Smooth muscle cell (in vitro differentiated cells): ENCODE data around the gene ADAMTSL3. TPM values are rescaled to one million over a fixed set of nuclear protein-coding genes. Genes with fewer than 3 reads are reported as not detected.
A peak's percentile ranks its signal among the peaks of the same experiment; 100 is the strongest.

Experiments
- DNase-seq: peaks from one replicate; lab custom pipeline; 2025; ENCODE audit not compliant: unreplicated experiment; lab: John Stamatoyannopoulos, UW
- H2AFZ ChIP-seq: fragments of 200-600 bp; sonication (generic); 2 replicates; pipeline ENCODE4 v1.6.0; 2016; ENCODE audit warnings: antibody characterized with exemption, low read depth, mild to moderate bottlenecking
- H3F3A ChIP-seq: fragments of 200-600 bp; sonication (generic); 2 replicates; pipeline ENCODE4 v1.6.0; 2017; ENCODE audit warnings: antibody characterized with exemption, low read depth
- H3K27ac ChIP-seq: fragments of 200-600 bp; sonication (generic); 2 replicates; pipeline ENCODE4 v1.5.1; 2016; ENCODE audit warnings: low read depth, mild to moderate bottlenecking
- H3K27me3 ChIP-seq: fragments of 200-600 bp; sonication (generic); 2 replicates; pipeline ENCODE4 v1.6.1; 2016; ENCODE audit warnings: low read depth, mild to moderate bottlenecking
- H3K36me3 ChIP-seq: fragments of 200-600 bp; sonication (generic); 2 replicates; pipeline ENCODE4 v1.5.1; 2016; ENCODE audit warnings: low read depth
- H3K4me1 ChIP-seq: fragments of 200-600 bp; sonication (generic); 2 replicates; pipeline ENCODE4 v1.5.1; 2016; ENCODE audit warnings: low read depth
- H3K4me2 ChIP-seq: fragments of 200-600 bp; sonication (generic); 2 replicates; pipeline ENCODE4 v1.6.0; 2016; ENCODE audit warnings: mild to moderate bottlenecking
- H3K4me3 ChIP-seq: fragments of 200-600 bp; sonication (generic); 2 replicates; pipeline ENCODE4 v1.5.1; 2016; ENCODE audit warnings: mild to moderate bottlenecking
- H3K79me2 ChIP-seq: fragments of 200-600 bp; sonication (generic); 2 replicates; pipeline ENCODE4 v1.6.0; 2016; ENCODE audit warnings: low read depth, mild to moderate bottlenecking
- H3K9ac ChIP-seq: fragments of 200-600 bp; sonication (generic); 2 replicates; pipeline ENCODE4 v1.6.0; 2016; ENCODE audit warnings: low read depth
- H3K9me3 ChIP-seq: fragments of 200-600 bp; sonication (generic); replicated peaks from 2 replicates; pipeline ENCODE4 v1.5.1; 2016; ENCODE audit warnings: low read depth
- H4K20me1 ChIP-seq: fragments of 200-600 bp; sonication (generic); 2 replicates; pipeline ENCODE4 v1.6.0; 2016; ENCODE audit warnings: low read depth
- WGBS: methylation state at CpG from one replicate; pipeline ENCODE4 v1.1.7; 2016; ENCODE audit warnings: low lambda C conversion rate; 5-methylcytosine and 5-hydroxymethylcytosine counted together
- polyA plus RNA-seq: library from polyadenylated mRNA; unstranded; fragments of >200 nt; fragmentation: Nextera tagmentation; extraction: Ambion mirVana; gene quantifications from 2 replicates; pipeline ENCODE4 v1.2.1, GENCODE V29; 2016
- total RNA-seq: library from RNA; depleted of rRNA; stranded (reverse); fragments of >200 nt; gene quantifications from 2 replicates; pipeline ENCODE4 v1.2.3, GENCODE V29; 2014
- TF ChIP-seq, protein P1 (sequence below): fragments of 200-600 bp; sonication (generic); IDR thresholded peaks from 2 replicates; pipeline ENCODE4 v1.5.1; 2017; ENCODE audit warnings: borderline replicate concordance, mild to moderate bottlenecking, antibody characterized with exemption; ENCODE audit not compliant: insufficient read depth, poor library complexity, severe bottlenecking

The ADAMTSL3 gene
- total and polyA plus RNA-seq, 2 experiments from 2014 or later, result 0.17 to 0.22 TPM

DNA sequence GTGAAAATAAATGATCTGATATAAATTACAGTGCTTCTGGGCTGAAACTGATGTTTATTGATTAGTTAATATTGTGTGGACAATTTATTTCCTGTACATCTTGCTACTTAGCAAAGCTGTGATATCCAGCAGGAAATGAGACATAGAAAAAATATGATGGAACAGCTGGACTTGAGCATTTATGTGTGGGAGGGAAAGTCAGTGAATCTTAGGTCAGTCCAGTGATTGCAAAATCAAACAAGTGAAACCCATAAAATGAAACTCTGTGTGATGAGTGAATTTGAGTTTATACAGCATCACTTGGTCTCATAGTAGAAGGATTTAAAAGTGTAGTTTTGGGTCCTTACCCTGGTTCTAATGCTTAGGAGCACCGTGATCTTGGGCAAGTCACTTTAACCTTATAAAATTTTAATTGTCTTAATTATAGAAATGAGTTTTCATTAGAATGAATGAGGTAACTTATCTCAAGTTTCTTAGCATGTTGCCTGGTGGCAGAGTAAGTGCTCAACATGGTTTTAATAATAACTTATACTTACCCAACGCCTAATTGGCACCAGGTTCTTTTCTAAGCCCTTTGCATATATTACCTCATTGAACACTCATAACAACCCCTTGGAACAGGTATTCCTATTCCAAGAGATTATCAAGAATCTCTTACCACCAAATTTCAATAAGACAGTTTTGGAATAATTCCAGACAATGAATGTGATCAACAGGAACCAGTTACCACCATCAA, 194.6 kb downstream of the ADAMTSL3 start:
- DNase-seq, result no peak
- Histone ChIP-seq H4K20me1 (no peaks in the 10 kb centered on the region), H3F3A (no peaks in the 10 kb centered on the region), H2AFZ (no peak overlapping the region), H3K4me3 (no peak overlapping the region), H3K4me2 (peak overlapping the region; percentile 25), H3K36me3 (no peaks in the 10 kb centered on the region), H3K27me3 (no peaks in the 10 kb centered on the region), H3K4me1 (no peaks in the 10 kb centered on the region), H3K79me2 (no peaks in the 10 kb centered on the region), H3K9ac (no peak overlapping the region), H3K27ac (peak overlapping the region; percentile 57), H3K9me3 (no peaks in the 10 kb centered on the region)
- WGBS, result 54% methylated on average over 2 of the region's 2 CpGs
- TF ChIP-seq, protein P1, sequence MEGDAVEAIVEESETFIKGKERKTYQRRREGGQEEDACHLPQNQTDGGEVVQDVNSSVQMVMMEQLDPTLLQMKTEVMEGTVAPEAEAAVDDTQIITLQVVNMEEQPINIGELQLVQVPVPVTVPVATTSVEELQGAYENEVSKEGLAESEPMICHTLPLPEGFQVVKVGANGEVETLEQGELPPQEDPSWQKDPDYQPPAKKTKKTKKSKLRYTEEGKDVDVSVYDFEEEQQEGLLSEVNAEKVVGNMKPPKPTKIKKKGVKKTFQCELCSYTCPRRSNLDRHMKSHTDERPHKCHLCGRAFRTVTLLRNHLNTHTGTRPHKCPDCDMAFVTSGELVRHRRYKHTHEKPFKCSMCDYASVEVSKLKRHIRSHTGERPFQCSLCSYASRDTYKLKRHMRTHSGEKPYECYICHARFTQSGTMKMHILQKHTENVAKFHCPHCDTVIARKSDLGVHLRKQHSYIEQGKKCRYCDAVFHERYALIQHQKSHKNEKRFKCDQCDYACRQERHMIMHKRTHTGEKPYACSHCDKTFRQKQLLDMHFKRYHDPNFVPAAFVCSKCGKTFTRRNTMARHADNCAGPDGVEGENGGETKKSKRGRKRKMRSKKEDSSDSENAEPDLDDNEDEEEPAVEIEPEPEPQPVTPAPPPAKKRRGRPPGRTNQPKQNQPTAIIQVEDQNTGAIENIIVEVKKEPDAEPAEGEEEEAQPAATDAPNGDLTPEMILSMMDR, result no peak

DNA sequence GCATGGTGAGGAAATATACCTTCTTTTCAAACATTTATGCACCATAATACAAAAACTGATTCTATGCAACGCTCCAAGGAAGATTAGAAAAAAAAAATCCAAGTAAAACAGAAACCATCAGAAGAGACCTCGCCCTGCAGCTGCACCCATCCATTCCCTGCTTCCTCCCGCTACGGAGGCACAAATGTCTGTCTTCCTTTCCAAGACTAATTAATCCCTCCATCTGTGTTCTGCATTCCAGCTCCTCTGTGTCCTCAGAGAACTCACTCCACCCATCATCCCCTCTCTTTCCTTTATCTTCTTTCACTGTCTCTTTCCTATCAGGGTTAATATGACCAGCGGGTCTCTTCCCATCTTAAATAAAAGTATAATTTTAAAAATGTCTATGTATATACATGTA, 196.1 kb downstream of the ADAMTSL3 start:
- no peak for DNase-seq
- TF ChIP-seq, protein P1, result no peak
- H3K4me3 ChIP-seq, result no peak overlapping the region
- no peaks in the 10 kb centered on the region for H3K9me3 ChIP-seq
- no peaks in the 10 kb centered on the region for H3K36me3 ChIP-seq
- 84% methylated on average over 5 of the region's 5 CpGs for WGBS
- H3K4me1 ChIP-seq, result no peaks in the 10 kb centered on the region
- H3K9ac ChIP-seq, result no peak overlapping the region
- no peaks in the 10 kb centered on the region for H3K79me2 ChIP-seq
- H3K27me3 ChIP-seq, result no peaks in the 10 kb centered on the region
- H3F3A ChIP-seq, result no peaks in the 10 kb centered on the region
- H3K4me2 ChIP-seq, result no peak overlapping the region
- no peaks in the 10 kb centered on the region for H4K20me1 ChIP-seq
- H3K27ac ChIP-seq, result no peak overlapping the region
- no peak overlapping the region for H2AFZ ChIP-seq

DNA sequence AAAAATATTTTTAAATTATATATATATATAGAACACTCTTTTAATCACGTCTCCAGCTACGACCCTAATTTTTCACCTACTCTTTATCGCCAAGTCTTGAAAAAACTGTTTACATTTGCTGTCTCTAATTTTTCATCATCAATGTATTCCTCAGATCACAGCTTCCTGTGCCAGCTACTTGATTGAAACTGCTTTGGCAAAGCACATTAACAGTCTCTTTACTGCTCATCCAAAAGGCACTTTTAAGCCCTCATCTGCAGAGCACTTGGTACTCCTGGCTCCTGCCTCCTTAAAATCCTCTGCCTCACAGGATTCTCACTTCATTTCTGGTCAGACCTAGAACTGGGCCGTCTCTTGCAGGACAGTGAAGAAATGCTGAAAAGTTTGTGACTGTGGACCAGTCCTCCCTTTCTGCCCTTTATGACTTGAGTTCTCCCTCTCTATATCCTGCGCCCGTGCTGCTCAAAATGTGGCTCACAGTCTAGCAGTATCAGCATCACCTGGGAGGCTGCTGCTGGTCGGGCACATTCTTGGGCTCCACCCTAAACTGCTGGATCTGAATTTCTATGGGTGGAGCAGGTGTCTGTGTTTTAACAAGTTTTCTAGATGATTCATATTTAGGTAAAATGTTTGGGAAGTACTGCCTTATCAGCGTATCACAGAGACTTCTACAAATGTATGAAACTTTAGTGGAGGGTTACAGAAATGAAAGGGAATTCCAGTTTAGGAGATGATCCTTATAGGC, 196.8 kb downstream of the ADAMTSL3 start:
- Histone ChIP-seq H3F3A (no peaks in the 10 kb centered on the region), H3K79me2 (no peaks in the 10 kb centered on the region), H3K4me1 (no peaks in the 10 kb centered on the region), H3K4me2 (no peak overlapping the region), H3K9me3 (no peaks in the 10 kb centered on the region), H3K9ac (no peak overlapping the region), H3K4me3 (no peak overlapping the region), H3K27ac (no peak overlapping the region), H3K27me3 (no peaks in the 10 kb centered on the region), H2AFZ (no peak overlapping the region), H4K20me1 (no peaks in the 10 kb centered on the region), H3K36me3 (no peaks in the 10 kb centered on the region)
- TF ChIP-seq, protein P1, result no peak
- WGBS, result 87% methylated on average over 8 of the region's 8 CpGs
- no peak for DNase-seq
